Stimulated activated effector memory CD8-positive, alpha-beta T cell treated with anti-CD3 and anti-CD28 coated beads, Interleukin-12 subunit alpha, Interleukin-12 subunit beta, amount 100 ng/mL, for 72 hours (primary cell): Measurements from ENCODE around the gene IL16.

Experiments
- ATAC-seq: fragments of 150-1000 bp; cut with Tn5 transposase; 2 replicates; pipeline ENCODE4 v1.10.0; 2021
- DNase-seq, 2 donors: peaks; one replicate each; pipeline ENCODE4 v3.0.0; 2021 to 2022; ENCODE audit warnings: low spot score in 2 of 2
- H3K27ac Mint-ChIP-seq: one replicate; pipeline ENCODE4 v1.8.0; 2022; ENCODE audit warnings: mild to moderate bottlenecking, mixed read lengths
- H3K36me3 Mint-ChIP-seq: one replicate; pipeline ENCODE4 v1.8.0; 2022; ENCODE audit warnings: mild to moderate bottlenecking, mixed read lengths
- H3K4me1 Mint-ChIP-seq: one replicate; pipeline ENCODE4 v1.8.0; 2022; ENCODE audit warnings: mixed read lengths
- H3K4me3 Mint-ChIP-seq: one replicate; pipeline ENCODE4 v1.8.0; 2022; ENCODE audit warnings: mild to moderate bottlenecking, mixed read lengths
- H3K9me3 Mint-ChIP-seq: one replicate; pipeline ENCODE4 v1.8.0; 2022; ENCODE audit warnings: mixed read lengths

IL16 gene

GRCh38 chr15:81166636-81167305 lies 29.9 kb upstream of the IL16 start:
- peaks cover 7% of the 10 kb centered on the region for H3K4me1 Mint-ChIP-seq
- no peak for DNase-seq
- ATAC-seq, result no peak
- H3K9me3 Mint-ChIP-seq, result no peaks in the 10 kb centered on the region
- no peak overlapping the region for H3K4me3 Mint-ChIP-seq
- H3K27ac Mint-ChIP-seq, result no peak overlapping the region
- H3K36me3 Mint-ChIP-seq, result no peaks in the 10 kb centered on the region

GRCh38 chr15:81168131-81168526 lies 28.6 kb upstream of the IL16 start:
- ATAC-seq (no peak), DNase-seq (no peak)
- no peaks in the 10 kb centered on the region for H3K36me3 Mint-ChIP-seq
- no peak overlapping the region for H3K4me3 Mint-ChIP-seq
- no peaks in the 10 kb centered on the region for H3K4me1 Mint-ChIP-seq
- no peaks in the 10 kb centered on the region for H3K9me3 Mint-ChIP-seq
- no peak overlapping the region for H3K27ac Mint-ChIP-seq

- ATAC-seq, result no peak
- no peak overlapping the region for H3K4me3 Mint-ChIP-seq
- no peak overlapping the region for H3K27ac Mint-ChIP-seq
- no peaks in the 10 kb centered on the region for H3K9me3 Mint-ChIP-seq
- DNase-seq, result no peak
- H3K4me1 Mint-ChIP-seq, result no peaks in the 10 kb centered on the region
- no peaks in the 10 kb centered on the region for H3K36me3 Mint-ChIP-seq
Measured at GRCh38 chr15:81168644-81169043, 28.0 kb upstream of the IL16 start.

- Mint-ChIP-seq H3K36me3 (no peaks in the 10 kb centered on the region), H3K4me3 (no peak overlapping the region), H3K4me1 (no peaks in the 10 kb centered on the region), H3K9me3 (no peaks in the 10 kb centered on the region), H3K27ac (no peak overlapping the region)
- ATAC-seq (no peak), DNase-seq (no peak)
Measured at GRCh38 chr15:81170511-81170910, 26.2 kb upstream of the IL16 start.

GRCh38 chr15:81171286-81171685 lies 25.4 kb upstream of the IL16 start:
- Mint-ChIP-seq H3K36me3 (no peaks in the 10 kb centered on the region), H3K4me1 (no peaks in the 10 kb centered on the region), H3K4me3 (no peak overlapping the region), H3K9me3 (no peaks in the 10 kb centered on the region), H3K27ac (no peak overlapping the region)
- ATAC-seq (no peak), DNase-seq (no peak)

- H3K4me1 Mint-ChIP-seq, result no peaks in the 10 kb centered on the region
- H3K4me3 Mint-ChIP-seq, result no peak overlapping the region
- ATAC-seq, result no peak
- no peak for DNase-seq
- no peak overlapping the region for H3K27ac Mint-ChIP-seq
- no peaks in the 10 kb centered on the region for H3K36me3 Mint-ChIP-seq
- H3K9me3 Mint-ChIP-seq, result no peaks in the 10 kb centered on the region
Measured at GRCh38 chr15:81174125-81174791, 22.4 kb upstream of the IL16 start.

GRCh38 chr15:81174792-81175327 lies 21.8 kb upstream of the IL16 start:
- H3K27ac Mint-ChIP-seq, result no peak overlapping the region
- DNase-seq (no peak), ATAC-seq (no peak)
- no peak overlapping the region for H3K4me3 Mint-ChIP-seq
- H3K9me3 Mint-ChIP-seq, result no peaks in the 10 kb centered on the region
- H3K4me1 Mint-ChIP-seq, result no peaks in the 10 kb centered on the region
- no peaks in the 10 kb centered on the region for H3K36me3 Mint-ChIP-seq

GRCh38 chr15:81175496-81175895 lies 21.2 kb upstream of the IL16 start:
- H3K36me3 Mint-ChIP-seq, result no peaks in the 10 kb centered on the region
- no peaks in the 10 kb centered on the region for H3K4me1 Mint-ChIP-seq
- no peak overlapping the region for H3K4me3 Mint-ChIP-seq
- ATAC-seq (no peak), DNase-seq (no peak)
- H3K9me3 Mint-ChIP-seq, result no peaks in the 10 kb centered on the region
- no peak overlapping the region for H3K27ac Mint-ChIP-seq

- Mint-ChIP-seq H3K9me3 (no peaks in the 10 kb centered on the region), H3K4me1 (no peaks in the 10 kb centered on the region), H3K4me3 (no peak overlapping the region), H3K27ac (no peak overlapping the region), H3K36me3 (no peaks in the 10 kb centered on the region)
- no peak for ATAC-seq
- DNase-seq, result no peak
Measured at GRCh38 chr15:81176291-81176893, 20.3 kb upstream of the IL16 start.

GRCh38 chr15:81178365-81178764 lies 18.3 kb upstream of the IL16 start:
- Mint-ChIP-seq H3K4me3 (no peak overlapping the region), H3K4me1 (no peaks in the 10 kb centered on the region), H3K9me3 (no peaks in the 10 kb centered on the region), H3K27ac (no peak overlapping the region), H3K36me3 (no peaks in the 10 kb centered on the region)
- no peak for ATAC-seq
- no peak for DNase-seq

GRCh38 chr15:81181220-81181619 lies 15.5 kb upstream of the IL16 start:
- Mint-ChIP-seq H3K4me1 (no peaks in the 10 kb centered on the region), H3K27ac (no peak overlapping the region), H3K4me3 (no peak overlapping the region), H3K9me3 (no peaks in the 10 kb centered on the region), H3K36me3 (no peaks in the 10 kb centered on the region)
- no peak for DNase-seq
- no peak for ATAC-seq

GRCh38 chr15:81182031-81182755 lies 14.5 kb upstream of the IL16 start:
- no peak for DNase-seq

GRCh38 chr15:81182756-81183438 lies 13.8 kb upstream of the IL16 start:
- no peak for DNase-seq
- H3K4me1 Mint-ChIP-seq, result no peaks in the 10 kb centered on the region
- no peak overlapping the region for H3K4me3 Mint-ChIP-seq
- no peaks in the 10 kb centered on the region for H3K36me3 Mint-ChIP-seq
- H3K9me3 Mint-ChIP-seq, result no peaks in the 10 kb centered on the region
- H3K27ac Mint-ChIP-seq, result no peak overlapping the region
- no peak for ATAC-seq

More at GRCh38 chr15:81182031-81182755, 14.5 kb upstream of the IL16 start:
- Mint-ChIP-seq H3K9me3 (no peaks in the 10 kb centered on the region), H3K36me3 (no peaks in the 10 kb centered on the region), H3K27ac (no peak overlapping the region), H3K4me1 (no peaks in the 10 kb centered on the region), H3K4me3 (no peak overlapping the region)
- ATAC-seq, result no peak

GRCh38 chr15:81183439-81183775 lies 13.3 kb upstream of the IL16 start:
- Mint-ChIP-seq H3K9me3 (no peaks in the 10 kb centered on the region), H3K4me3 (no peak overlapping the region), H3K4me1 (no peaks in the 10 kb centered on the region), H3K36me3 (no peaks in the 10 kb centered on the region), H3K27ac (no peak overlapping the region)
- no peak for DNase-seq
- no peak for ATAC-seq

GRCh38 chr15:81184188-81184587 lies 12.5 kb upstream of the IL16 start:
- H3K4me1 Mint-ChIP-seq, result no peaks in the 10 kb centered on the region
- no peak for ATAC-seq
- no peak overlapping the region for H3K27ac Mint-ChIP-seq

More at GRCh38 chr15:81184188-81184587, 12.5 kb upstream of the IL16 start:
- H3K4me3 Mint-ChIP-seq, result no peak overlapping the region
- DNase-seq, result no peak
- no peaks in the 10 kb centered on the region for H3K9me3 Mint-ChIP-seq
- no peaks in the 10 kb centered on the region for H3K36me3 Mint-ChIP-seq
